NCI-H1930 (cell line): ENCODE data around the gene USH1G.
"Not testable (repeated sequence)": the region's sequence is repeated elsewhere in the genome, so short reads cannot be mapped to it uniquely, and the experiment has no call there.

ENCODE experiments used
- DNase-seq, 2 experiments: peaks; one replicate each; lab custom pipeline; 2025; lab: John Stamatoyannopoulos, UW

Gene USH1G

GRCh38 chr17:74875155-74875976, 47.7 kb downstream of the USH1G start:
- DNase-seq = no peak

GRCh38 chr17:74874615-74875037, 48.4 kb downstream of the USH1G start:
- DNase-seq = no peak

GRCh38 chr17:74873874-74874614, 49.0 kb downstream of the USH1G start:
- DNase-seq = no peak

DNA sequence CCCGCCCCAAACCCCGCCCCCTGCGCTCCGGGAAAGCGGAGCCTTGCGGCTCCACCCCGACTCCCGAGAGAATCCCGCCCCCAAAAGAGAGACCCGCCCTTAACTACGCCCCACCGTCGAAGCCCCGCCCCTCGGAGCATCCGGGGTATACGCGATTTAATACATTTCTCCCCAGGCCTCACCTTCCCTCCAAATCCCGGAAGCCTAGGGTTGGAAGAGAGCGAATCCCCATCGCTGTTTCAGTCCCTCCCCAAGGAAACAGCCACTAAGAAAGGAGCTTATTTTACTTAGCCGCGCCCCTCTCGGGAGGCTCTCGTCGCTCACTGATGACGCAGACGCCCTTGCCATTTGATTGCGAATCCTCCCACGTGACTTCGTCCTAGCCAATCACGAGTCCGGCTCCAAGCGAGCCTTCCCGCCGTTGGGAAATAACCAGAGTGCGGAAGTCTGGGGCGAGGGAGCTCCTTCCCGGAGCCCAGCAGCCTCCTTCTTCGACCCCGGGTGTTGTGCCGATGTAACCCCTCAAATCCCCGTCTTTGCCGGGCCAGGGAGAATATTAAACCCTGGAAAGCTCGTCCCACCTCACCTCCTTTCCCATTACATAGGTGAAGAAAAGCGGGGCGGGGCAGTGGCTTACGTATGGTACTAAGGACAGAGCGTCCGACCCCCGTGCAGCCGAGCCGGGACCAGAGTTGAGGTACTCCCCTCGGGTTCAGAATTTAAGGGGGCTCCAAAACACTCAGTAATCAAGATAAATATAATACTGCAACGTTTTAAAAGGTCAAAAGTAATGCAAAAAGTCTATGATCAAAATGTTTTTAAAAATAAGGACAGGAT, 49.8 kb downstream of the USH1G start:
- peak; percentile 100 for DNase-seq

GRCh38 chr17:74872313-74873036, 50.6 kb downstream of the USH1G start, which contains the start of gene FDXR:
TSS of gene FDXR (minus strand) at chr17:74872994. CDS start at chr17:74872944, 50 bp downstream.
- DNase-seq = no peak

DNA sequence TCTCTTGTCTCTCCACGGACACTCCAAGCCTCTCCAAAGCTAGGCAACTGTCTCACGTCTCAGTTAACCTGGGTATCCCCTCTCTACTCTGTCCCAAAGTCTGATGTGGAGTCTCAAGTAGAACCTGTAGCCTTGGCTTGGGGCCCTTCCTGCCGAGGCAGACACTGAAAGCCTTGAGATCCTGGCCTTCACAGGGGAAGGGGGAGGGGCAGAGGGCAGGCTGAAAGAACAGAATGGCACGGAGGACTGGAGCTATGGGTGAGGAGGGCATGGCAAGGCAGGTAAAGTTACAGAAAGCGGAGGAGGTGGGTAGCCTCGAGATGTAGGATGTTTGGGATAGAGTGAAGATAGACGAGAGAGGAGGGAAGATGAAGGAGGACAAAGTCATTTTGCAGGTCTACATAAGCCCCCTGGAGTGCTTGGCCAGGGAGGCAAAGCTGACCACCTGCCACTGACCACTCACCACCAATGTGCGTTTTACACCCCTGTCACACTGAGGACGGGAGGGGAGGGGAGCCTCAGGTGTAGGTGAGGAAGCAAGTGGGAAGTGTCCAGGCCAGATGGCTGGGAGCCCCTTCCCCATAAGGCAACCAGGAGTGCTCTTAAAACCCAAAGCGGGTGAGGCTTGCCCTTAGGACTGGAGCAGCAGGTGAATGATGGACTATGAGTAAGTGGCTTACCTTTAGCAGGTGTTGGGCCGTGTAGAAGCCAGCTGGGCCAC, 51.5 kb downstream of the USH1G start:
- DNase-seq = no peak

DNA sequence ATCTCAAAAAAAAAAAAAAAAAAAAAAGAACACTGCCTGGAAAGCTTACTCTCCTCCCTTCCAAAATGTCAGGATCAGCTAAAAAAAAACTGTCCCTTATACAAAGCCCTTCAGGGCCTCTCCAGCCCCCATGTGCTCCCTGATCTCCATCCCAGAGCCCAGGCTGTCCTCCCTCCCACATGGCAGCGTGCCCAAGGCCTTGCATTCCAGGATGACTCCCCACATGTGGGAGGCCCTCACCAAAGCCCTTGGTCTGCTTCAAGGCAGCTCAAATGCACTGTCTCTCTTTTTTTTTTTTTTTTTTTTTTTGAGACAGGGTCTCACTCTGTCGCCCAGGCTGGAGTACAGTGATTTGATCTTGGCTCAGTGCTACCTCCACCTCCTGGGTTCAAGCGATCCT, 52.5 kb downstream of the USH1G start:
- DNase-seq = no peak

GRCh38 chr17:74870028-74870427, 53.0 kb downstream of the USH1G start:
- not testable (repeated sequence) for DNase-seq

DNA sequence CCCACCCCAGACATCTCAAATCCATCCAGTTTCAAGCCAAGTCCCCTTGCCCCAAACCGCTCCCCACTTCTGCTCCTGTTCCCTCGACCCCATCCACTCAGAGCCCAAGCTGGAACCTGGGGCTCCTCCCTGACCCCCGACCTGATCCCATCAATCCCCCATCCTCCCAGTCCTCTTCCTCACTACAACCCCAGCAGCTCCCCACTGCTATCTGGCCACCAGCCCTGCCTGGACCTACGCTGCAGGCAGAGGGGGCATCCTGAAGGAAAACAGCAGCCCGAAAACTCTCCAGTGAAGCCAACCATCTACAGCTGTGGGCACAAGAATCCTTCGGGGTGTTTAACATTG, 54.2 kb downstream of the USH1G start:
- DNase-seq = no peak

DNA sequence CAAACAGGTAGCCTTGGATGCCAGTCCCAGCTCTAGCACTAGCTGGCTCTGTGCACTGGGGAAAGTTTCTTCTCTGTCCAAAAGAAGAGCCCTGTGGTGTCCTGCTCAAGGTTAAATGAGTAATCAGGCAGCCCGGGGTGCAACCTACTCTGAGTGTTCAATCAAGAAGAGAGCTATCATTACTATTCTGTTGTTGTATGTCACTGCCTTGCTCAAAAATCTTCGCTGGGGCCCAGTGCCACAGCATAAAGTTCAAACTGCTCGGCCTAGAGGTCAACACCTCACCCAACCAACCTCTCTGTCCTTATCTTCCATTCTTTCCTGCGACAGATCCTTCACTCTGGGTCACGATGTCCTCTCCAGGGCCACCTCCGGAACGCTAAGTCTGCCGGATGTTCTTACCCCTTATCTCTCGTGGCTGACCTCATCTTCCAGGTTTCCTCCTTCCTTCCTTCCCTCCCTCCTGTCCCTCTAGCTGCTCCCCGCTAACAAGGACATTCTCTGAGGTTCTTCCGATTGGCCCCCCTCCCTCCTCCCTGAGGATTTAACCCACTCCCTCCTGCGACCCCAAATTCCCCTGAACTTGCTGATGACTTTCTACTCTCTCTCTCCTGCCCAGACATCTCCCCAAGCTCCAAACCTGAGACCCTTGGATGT, 54.7 kb downstream of the USH1G start:
- DNase-seq = no peak

- DNase-seq = no peak
Observed at GRCh38 chr17:74866198-74866835, 56.7 kb downstream of the USH1G start.
